HG02884 (cell line): ENCODE measurements around the gene BDNF.
"Not testable (repeated sequence)": the region's sequence is repeated elsewhere in the genome, so short reads cannot be mapped to it uniquely, and the experiment has no call there.

Experiments
- ATAC-seq: cut with Tn5 transposase; IDR thresholded peaks from one replicate; pipeline ENCODE4 v1.9.1; 2021; ENCODE audit warnings: mild to moderate bottlenecking, moderate library complexity; ENCODE audit not compliant: unreplicated experiment

BDNF gene

GRCh38 chr11:27672836-27673464 lies 27.3 kb downstream of the BDNF start:
- no peak for ATAC-seq

GRCh38 chr11:27665508-27666101 lies 34.6 kb downstream of the BDNF start:
- ATAC-seq, result not testable (repeated sequence)

GRCh38 chr11:27663326-27663725 lies 36.9 kb downstream of the BDNF start:
- ATAC-seq, result no peak

GRCh38 chr11:27660171-27660570 lies 40.1 kb downstream of the BDNF start:
- ATAC-seq, result no peak

DNA sequence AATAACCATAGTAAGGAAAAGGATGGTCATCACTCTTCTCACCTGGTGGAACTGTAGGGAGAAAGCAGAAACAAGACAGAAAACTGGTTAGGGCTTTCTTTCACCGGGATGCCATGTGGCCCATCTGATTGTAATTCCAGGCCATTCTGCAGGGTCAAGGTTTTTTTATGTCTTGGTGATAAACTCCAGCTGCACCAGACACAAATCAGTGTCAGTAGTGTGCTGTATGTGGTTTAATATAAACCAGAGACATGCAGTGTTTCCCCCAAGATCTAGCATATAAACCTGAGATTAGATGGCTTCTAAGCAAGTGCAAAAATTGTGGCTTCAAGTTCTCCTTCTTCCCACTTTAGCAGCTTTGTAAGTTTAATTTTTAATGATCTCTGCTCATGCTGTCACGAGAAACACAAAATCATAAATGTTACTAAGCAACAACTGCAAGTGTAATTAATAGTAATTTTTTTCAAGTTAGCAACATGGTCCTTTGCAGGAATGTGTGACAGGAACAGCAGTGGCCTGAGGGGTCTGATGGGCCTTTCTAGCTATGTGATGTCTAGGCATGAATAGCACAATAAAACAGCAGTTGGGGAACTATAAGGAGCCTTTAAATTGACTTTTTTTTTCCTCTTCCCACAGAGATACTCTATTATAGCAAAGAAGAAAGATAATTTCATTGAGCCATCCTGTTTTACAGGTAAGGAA lies 41.6 kb downstream of the BDNF start:
- ATAC-seq, result no peak

DNA sequence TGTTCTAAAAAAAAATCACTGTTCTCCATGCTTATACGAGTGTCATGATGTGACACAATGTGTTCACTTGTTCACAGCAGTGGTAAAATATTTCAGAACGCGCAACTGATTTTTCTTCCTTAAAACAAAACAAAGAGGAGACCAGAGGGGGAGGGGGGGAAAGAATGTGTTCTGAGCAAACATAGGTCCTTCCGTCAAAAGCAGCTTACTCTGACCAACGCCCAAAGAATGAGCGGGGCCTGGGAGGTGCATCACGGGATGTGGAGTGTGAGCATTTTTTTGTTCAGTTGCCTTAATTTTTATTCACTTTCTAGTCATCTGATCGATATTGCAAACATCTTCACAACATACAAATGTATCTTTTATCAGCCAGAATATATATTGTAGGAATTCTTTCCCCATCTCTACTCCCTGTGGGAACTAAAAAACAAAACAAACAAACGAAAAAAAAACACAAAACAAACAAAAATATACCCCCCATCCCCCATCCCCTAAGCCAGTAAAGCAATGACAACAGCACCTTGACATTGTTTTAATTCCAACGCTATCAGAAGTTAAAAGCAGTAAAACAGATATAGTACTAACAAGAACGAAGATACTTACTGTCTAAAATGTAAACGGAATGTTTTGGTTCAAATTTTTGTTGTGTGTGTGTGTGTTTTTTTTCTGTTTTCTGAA lies 43.3 kb downstream of the BDNF start:
- ATAC-seq, result no peak

- ATAC-seq, result no peak
Measured at GRCh38 chr11:27656320-27656719, 43.9 kb downstream of the BDNF start.

- ATAC-seq, result no peak
Measured at GRCh38 chr11:27653990-27654758, 46.1 kb downstream of the BDNF start.

- no peak for ATAC-seq
Measured at GRCh38 chr11:27651711-27652110, 48.5 kb downstream of the BDNF start.

DNA sequence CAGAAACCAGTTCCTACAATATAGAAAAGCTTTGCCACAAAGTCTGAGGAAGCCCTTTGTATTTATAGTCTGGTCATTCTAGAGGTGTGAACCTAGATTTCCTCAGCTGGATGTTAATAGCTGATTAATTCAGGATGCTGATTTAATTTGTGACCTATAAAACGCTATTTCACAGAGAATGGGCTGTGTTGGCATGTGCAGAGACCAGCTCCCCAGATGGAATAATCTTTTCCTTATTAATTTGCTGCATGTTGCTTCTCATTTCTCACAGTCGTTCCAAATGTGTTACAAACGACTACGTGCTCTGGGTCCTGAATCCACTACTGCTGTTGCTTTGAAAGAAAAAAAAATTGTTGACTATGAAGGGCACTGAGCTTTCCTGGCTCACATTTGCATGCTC lies 49.3 kb downstream of the BDNF start:
- ATAC-seq, result no peak

GRCh38 chr11:27649800-27650199 lies 50.5 kb downstream of the BDNF start:
- ATAC-seq, result no peak

DNA sequence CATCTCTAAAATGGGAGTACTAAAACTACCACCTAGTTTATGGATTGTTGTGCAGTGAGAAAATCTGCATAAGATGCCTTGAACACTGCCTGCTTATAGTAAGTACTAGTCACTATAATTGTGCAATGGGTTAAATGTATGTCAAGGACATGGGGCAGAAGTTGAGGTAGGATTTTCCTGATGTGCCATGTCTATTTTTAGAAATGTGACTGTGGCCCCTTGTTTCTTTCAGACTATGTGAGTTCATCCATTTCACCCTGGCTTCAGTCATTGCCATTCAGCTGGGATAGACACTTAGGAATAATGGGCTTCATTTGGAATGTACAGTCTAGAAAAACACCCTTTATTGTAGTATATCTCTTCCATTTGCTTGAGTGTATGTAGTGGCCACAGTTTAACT lies 51.4 kb downstream of the BDNF start:
- no peak for ATAC-seq

DNA sequence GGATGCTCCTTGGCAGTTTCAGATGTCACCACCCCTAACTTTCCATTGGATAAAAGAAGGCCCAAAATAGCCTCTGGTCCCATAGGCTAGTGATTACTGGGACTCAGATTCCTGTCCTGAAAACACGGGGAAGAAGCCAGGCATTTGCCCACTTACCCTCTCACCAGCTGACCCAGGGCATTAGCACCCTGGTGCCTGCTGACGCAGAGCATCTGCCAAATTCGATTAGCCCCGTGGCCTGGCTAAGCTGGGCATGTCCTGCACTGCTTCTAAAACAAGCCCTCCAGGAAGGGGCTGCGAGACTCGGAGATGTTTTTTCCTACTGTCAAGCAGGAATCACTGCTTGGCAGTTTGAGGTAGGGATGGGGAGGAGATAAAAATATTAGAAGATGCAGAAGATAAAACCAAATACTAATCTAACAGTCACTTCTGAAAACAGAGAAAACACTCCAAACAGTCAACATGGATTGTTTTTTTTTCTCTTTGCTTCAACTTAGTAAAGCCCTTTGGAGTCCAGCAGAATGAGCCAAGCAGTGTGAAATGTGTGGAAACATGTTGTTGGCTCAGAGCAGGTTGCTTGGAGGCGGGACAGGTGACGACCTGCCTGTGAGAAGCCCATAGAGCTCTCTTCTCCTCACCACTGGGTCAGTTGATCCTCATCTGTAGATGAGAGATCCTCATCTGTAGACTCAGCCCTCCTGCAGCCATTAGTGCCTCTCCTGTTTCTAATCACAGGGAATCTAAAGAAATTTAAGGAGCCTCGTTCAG lies 54.0 kb downstream of the BDNF start:
- no peak for ATAC-seq

GRCh38 chr11:27642954-27643353 lies 57.3 kb downstream of the BDNF start:
- no peak for ATAC-seq

DNA sequence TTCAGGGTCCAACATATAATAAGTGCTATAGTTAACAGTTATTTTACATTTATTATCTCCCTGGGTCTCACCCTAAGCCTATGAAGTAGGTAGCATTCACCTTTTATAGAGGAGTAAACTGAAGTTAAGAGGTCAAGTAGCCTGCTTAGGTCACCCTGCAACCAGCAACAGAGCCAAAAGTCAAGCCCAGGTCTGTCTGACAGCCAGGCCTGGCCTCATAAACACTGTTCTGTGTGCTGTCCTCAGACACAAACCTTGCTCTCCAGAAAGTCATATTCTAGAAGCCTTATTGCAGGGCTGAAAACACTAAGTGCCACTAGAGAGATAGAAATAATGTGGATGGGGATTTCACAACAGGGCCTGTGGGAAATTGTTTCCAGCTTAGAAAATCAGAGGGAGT lies 59.3 kb downstream of the BDNF start:
- ATAC-seq, result no peak

DNA sequence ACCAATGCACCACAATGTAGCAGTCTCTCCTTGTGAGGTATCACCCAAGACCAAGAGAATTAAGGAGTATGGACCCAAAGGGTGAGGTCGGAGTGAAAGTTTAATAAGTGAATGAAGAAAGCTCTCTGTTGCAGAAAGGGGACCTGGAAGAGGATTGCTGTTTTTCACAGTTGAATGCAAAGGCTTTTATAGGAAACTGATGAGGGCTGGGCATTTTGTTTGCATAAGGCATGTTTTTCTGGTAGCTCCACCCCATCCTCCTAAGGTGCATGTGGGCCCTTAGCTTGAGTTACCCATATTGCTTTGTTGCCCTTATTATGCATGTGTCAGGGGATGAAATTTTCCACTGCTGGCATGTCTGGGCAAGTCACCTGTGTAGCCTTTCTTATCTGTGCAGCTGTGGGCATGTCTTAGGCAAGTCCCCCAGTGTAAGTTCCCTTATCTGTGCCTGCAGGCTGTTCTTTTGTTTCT lies 64.7 kb downstream of the BDNF start:
- ATAC-seq, result no peak

GRCh38 chr11:27634776-27635175 lies 65.5 kb downstream of the BDNF start:
- ATAC-seq, result not testable (repeated sequence)

GRCh38 chr11:27634282-27634681 lies 66.0 kb downstream of the BDNF start:
- not testable (repeated sequence) for ATAC-seq

DNA sequence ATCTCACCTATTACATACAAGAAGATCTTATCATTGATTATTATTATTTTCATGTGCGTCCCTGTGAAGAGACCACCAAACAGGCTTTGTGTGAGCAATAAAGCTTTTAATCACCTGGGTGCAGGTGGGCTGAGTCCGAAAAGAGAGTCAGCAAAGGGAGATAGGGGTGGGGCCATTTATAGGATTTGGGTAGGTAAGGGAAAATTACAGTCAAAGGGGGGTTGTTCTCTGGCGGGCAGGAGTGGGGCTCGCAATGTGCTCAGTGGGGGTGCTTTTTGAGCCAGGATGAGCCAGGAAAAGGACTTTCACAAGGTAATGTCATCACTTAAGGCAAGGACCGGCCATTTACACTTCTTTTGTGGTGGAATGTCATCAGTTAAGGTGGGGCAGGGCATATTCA lies 71.2 kb downstream of the BDNF start:
- not testable (repeated sequence) for ATAC-seq

- ATAC-seq, result no peak
Measured at GRCh38 chr11:27627979-27628378, 72.3 kb downstream of the BDNF start.
